Measurements from ENCODE around the gene CRABP1.
A peak's percentile ranks its signal among the peaks of the same experiment; 100 is the strongest.

DNA sequence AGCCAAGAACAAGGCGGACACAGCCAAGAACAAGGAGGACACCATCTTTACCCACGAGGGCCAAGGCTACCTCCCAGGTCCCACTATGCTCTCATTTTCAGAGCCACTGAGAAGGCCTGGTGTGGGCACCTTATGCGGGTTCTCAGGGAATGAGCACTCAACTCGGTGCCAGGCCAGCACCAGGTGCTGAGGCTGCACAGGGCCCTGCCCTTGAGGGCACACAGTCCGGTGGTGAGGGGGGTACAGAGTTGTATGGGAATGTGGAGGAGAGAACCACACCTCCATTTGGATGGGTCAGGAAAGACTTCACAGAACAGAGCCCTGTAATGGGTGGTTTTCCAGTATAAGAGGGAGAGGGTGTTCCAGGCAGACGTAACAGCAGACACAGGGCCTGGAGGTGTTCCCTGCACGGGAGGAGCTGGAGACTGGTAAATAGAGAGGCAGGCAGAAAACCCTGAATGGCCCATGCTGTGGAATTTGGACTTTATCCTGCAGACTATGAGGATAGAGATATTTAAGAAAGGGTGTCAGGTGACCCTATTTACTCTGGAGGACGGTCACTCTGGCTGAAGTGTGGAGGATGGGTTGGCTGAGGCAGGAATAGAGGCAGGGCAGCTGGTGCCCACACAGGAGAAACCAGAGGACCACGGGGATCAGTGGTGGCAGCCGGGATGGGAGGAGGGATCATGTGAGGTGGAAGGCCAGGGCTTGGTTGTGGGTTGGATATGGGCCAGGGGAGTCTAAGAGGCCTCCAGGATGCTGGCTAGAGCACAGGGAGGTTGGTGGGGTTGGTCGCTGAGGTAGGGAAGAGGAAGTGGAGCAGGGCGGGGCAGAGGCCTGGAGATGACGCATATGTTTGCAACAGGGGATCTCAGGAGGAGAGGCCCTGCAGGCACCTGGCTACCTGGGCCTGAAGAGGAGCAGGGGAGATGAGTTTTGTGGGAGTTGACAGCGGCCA is 34.6 kb downstream of the CRABP1 start:
- TF ChIP-seq, protein P1, sequence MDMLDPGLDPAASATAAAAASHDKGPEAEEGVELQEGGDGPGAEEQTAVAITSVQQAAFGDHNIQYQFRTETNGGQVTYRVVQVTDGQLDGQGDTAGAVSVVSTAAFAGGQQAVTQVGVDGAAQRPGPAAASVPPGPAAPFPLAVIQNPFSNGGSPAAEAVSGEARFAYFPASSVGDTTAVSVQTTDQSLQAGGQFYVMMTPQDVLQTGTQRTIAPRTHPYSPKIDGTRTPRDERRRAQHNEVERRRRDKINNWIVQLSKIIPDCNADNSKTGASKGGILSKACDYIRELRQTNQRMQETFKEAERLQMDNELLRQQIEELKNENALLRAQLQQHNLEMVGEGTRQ (IDR thresholded peaks at IDR 0.05) = peak; percentile 38; the same call in 1 of the 2 replicates
- TF ChIP-seq POLR2A (IDR thresholded peaks at IDR 0.05; ENCODE audit: low read length) (no peak), CTCF (IDR thresholded peaks at IDR 0.05) (no peak), PHF8 (IDR thresholded peaks at IDR 0.05; ENCODE audit: borderline replicate concordance, low read depth) (no peak), ZFP36 (IDR thresholded peaks at IDR 0.05; ENCODE audit: borderline replicate concordance, partially characterized antibody) (no peak), HDAC2 (IDR thresholded peaks at IDR 0.05) (no peak), RFX5 (IDR thresholded peaks at IDR 0.05) (no peak), KDM5A (IDR thresholded peaks at IDR 0.05) (no peak)
- TF ChIP-seq, protein P2, sequence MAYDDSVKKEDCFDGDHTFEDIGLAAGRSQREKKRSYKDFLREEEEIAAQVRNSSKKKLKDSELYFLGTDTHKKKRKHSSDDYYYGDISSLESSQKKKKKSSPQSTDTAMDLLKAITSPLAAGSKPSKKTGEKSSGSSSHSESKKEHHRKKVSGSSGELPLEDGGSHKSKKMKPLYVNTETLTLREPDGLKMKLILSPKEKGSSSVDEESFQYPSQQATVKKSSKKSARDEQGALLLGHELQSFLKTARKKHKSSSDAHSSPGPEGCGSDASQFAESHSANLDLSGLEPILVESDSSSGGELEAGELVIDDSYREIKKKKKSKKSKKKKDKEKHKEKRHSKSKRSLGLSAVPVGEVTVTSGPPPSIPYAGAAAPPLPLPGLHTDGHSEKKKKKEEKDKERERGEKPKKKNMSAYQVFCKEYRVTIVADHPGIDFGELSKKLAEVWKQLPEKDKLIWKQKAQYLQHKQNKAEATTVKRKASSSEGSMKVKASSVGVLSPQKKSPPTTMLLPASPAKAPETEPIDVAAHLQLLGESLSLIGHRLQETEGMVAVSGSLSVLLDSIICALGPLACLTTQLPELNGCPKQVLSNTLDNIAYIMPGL (CRISPR knock-in tag; IDR thresholded peaks at IDR 0.05; ENCODE audit: borderline replicate concordance) = no peak
- TF ChIP-seq, protein P3, sequence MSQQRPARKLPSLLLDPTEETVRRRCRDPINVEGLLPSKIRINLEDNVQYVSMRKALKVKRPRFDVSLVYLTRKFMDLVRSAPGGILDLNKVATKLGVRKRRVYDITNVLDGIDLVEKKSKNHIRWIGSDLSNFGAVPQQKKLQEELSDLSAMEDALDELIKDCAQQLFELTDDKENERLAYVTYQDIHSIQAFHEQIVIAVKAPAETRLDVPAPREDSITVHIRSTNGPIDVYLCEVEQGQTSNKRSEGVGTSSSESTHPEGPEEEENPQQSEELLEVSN (IDR thresholded peaks at IDR 0.05; ENCODE audit: borderline replicate concordance, low read depth) = no peak
